GM23248 (cell line): ENCODE results near the gene MPPED1.

Experiments used
- EZH2 ChIP-seq: fragments of 200-600 bp; sonication (generic); IDR thresholded peaks from 2 replicates; pipeline ENCODE4 v1.6.1; 2018; ENCODE audit warnings: antibody characterized with exemption, mild to moderate bottlenecking; ENCODE audit not compliant: insufficient read depth, poor library complexity, severe bottlenecking
- EZH2phosphoT487 ChIP-seq: fragments of 200-600 bp; sonication (generic); IDR thresholded peaks from 2 replicates; pipeline ENCODE4 v1.6.1; 2018; ENCODE audit warnings: antibody characterized with exemption, moderate library complexity, mild to moderate bottlenecking, low read depth; ENCODE audit not compliant: insufficient read depth

DNA sequence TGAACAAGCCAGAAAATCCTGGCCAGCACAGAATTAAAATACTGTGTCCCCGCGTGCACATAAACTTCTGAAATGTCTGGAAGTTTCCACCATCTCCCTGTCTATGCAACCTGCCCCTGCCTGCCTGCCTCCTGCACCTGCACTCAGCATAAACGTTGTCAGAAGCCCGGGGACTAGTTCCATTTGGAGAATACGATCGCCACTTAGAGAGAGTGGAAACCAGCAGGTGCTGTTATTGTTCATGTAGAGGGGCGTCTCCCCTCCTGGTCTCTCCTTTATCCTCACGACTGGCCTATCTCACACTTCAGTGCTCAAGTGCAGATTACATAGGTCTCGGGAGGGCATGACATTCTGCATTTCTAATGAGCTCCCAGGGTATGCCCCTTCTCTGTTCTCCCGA lies 35.6 kb downstream of the MPPED1 start:
- TF ChIP-seq EZH2phosphoT487 (no peak), EZH2 (no peak)
